H1 (cell line): ENCODE results near the gene DNAJB14. TPM values are rescaled to one million over a fixed set of nuclear protein-coding genes. Genes with fewer than 3 reads are reported as not detected.

Source experiments
- CTCF ChIA-PET: fragments of 300-600 bp; sonication (Branson Sonifier 250); formaldehyde crosslinking; loops from one replicate; lab custom pipeline; 2021; ENCODE audit not compliant: partially characterized antibody; lab: Charles Lee
- POLR2A ChIA-PET: fragments of 300-600 bp; sonication (Branson Sonifier 250); formaldehyde crosslinking; loops from one replicate; lab custom pipeline; 2021; ENCODE audit warnings: inconsistent platforms; ENCODE audit not compliant: partially characterized antibody; lab: Charles Lee
- DNase-seq, 2 experiments: peaks; one replicate each; pipeline versions ENCODE4 v3.0.0 to v3.0.0-alpha.2; 2010 to 2022; ENCODE audit warnings: low spot score in 2 of 2, low read depth in 1 of 2, mixed read lengths in 1 of 2
- FAIRE-seq: peaks from 2 replicates; lab custom pipeline; 2011; peaks lifted over from hg19 to GRCh38; lab: Jason Lieb, UNC
- H2AFZ ChIP-seq: 2 replicates; pipeline ENCODE4 v1.8.1; 2012; ENCODE audit warnings: low read length, inconsistent platforms
- H2AK5ac ChIP-seq: 2 replicates; pipeline ENCODE4 v1.6.1; 2013; ENCODE audit warnings: low read depth, low read length
- H2BK120ac ChIP-seq: replicated peaks from 2 replicates; pipeline ENCODE3; 2013; ENCODE audit warnings: low read depth, low read length, inconsistent platforms
- H2BK12ac ChIP-seq: 2 replicates; pipeline ENCODE4 v1.6.1; 2013; ENCODE audit warnings: low read depth, low read length
- H2BK15ac ChIP-seq: 2 replicates; pipeline ENCODE4 v1.6.1; 2013; ENCODE audit warnings: low read length
- H2BK20ac ChIP-seq: 2 replicates; pipeline ENCODE4 v1.6.1; 2013; ENCODE audit warnings: low read length
- H2BK5ac ChIP-seq: 2 replicates; pipeline ENCODE4 v1.6.1; 2013; ENCODE audit warnings: low read depth, low read length
- H3K14ac ChIP-seq: 2 replicates; pipeline ENCODE4 v1.6.1; 2013; ENCODE audit warnings: inconsistent platforms; ENCODE audit not compliant: insufficient read length
- H3K18ac ChIP-seq: 2 replicates; pipeline ENCODE4 v1.6.1; 2013; ENCODE audit warnings: low read length; ENCODE audit errors: extremely low read depth
- H3K23ac ChIP-seq: 2 replicates; pipeline ENCODE4 v1.6.1; 2013; ENCODE audit warnings: inconsistent platforms; ENCODE audit not compliant: insufficient read length
- H3K23me2 ChIP-seq: 2 replicates; pipeline ENCODE4 v1.6.1; 2013; ENCODE audit warnings: low read depth, low read length
- H3K27ac ChIP-seq: 2 replicates; pipeline ENCODE4 v1.6.1; 2011; ENCODE audit warnings: low read depth, low read length, inconsistent platforms
- H3K27me3 ChIP-seq, 4 experiments: replicated peaks in 1 of 4; 1 replicate in 1 of 4; 2 replicates in 3 of 4; pipeline versions ENCODE4 v1.6.1 to v1.8.1; 2011 to 2013; ENCODE audit warnings: low read length in 3 of 4, mild to moderate bottlenecking in 3 of 4, inconsistent platforms in 2 of 4, mixed read lengths in 2 of 4, moderate library complexity in 1 of 4; ENCODE audit not compliant: control insufficient read depth in 3 of 4, insufficient read depth in 3 of 4; ENCODE audit errors: extremely low read depth in 1 of 4
- H3K36me3 ChIP-seq, 4 experiments: 2 replicates each; pipeline versions ENCODE4 v1.6.1 to v1.8.1; 2011 to 2013; ENCODE audit warnings: mild to moderate bottlenecking in 4 of 4, low read length in 3 of 4, moderate library complexity in 2 of 4, control low read depth in 1 of 4, inconsistent platforms in 1 of 4; ENCODE audit not compliant: insufficient read depth in 4 of 4, control insufficient read depth in 2 of 4
- H3K4ac ChIP-seq: replicated peaks from 2 replicates; pipeline ENCODE3; 2013; ENCODE audit warnings: low read length, low read depth, mixed read lengths, inconsistent platforms; ENCODE audit not compliant: insufficient read length
- H3K4me1 ChIP-seq, 4 experiments: replicated peaks in 1 of 4; 1 replicate in 1 of 4; 2 replicates in 3 of 4; pipeline versions ENCODE4 v1.6.1 to v1.8.1; 2011 to 2013; ENCODE audit warnings: low read length in 3 of 4, inconsistent platforms in 2 of 4, mixed read lengths in 1 of 4; ENCODE audit not compliant: insufficient read depth in 4 of 4, control insufficient read depth in 3 of 4
- H3K4me2 ChIP-seq, 2 experiments: 2 replicates each; pipeline versions ENCODE4 v1.6.1 to v1.8.1; 2011 to 2013; ENCODE audit warnings: low read depth in 2 of 2, low read length in 2 of 2, control low read depth in 1 of 2, inconsistent platforms in 1 of 2, mild to moderate bottlenecking in 1 of 2; ENCODE audit not compliant: insufficient read depth in 1 of 2
- H3K4me3 ChIP-seq, 4 experiments: fragments of 200-600, 300-600 bp in 1 of 4; sonication (generic), shearing (Covaris generic), sonication (Bioruptor Twin) in 1 of 4; 2 replicates each; pipeline versions ENCODE4 v1.5.1 to v1.8.1; 2011 to 2016; ENCODE audit warnings: low read length in 4 of 4, low read depth in 3 of 4, control low read depth in 2 of 4, inconsistent platforms in 2 of 4, mild to moderate bottlenecking in 2 of 4, mixed read lengths in 1 of 4, moderate library complexity in 1 of 4; ENCODE audit not compliant: insufficient read depth in 2 of 4; ENCODE audit errors: extremely low read depth in 1 of 4
- H3K56ac ChIP-seq: replicated peaks from 2 replicates; pipeline ENCODE3; 2013; ENCODE audit warnings: low read depth, mild to moderate bottlenecking, mixed read lengths, low read length, inconsistent platforms; ENCODE audit not compliant: insufficient read length
- H3K79me1 ChIP-seq: 2 replicates; pipeline ENCODE4 v1.6.1; 2013; ENCODE audit warnings: low read depth, low read length, control low read depth
- H3K79me2 ChIP-seq, 2 experiments: 2 replicates each; pipeline versions ENCODE4 v1.6.1 to v1.8.1; 2012 to 2013; ENCODE audit warnings: low read length in 2 of 2, mild to moderate bottlenecking in 2 of 2, inconsistent platforms in 1 of 2; ENCODE audit not compliant: insufficient read depth in 2 of 2, control insufficient read depth in 1 of 2
- H3K9ac ChIP-seq, 4 experiments: replicated peaks in 1 of 4; 1 replicate in 1 of 4; 2 replicates in 3 of 4; pipeline versions ENCODE4 v1.6.1 to v1.8.1; 2011 to 2013; ENCODE audit warnings: low read depth in 3 of 4, low read length in 3 of 4, control low read depth in 2 of 4, mild to moderate bottlenecking in 2 of 4, moderate library complexity in 2 of 4, inconsistent platforms in 1 of 4; ENCODE audit errors: extremely low read depth in 1 of 4
- H3K9me3 ChIP-seq, 2 experiments: 2 replicates each; pipeline versions ENCODE4 v1.6.1 to v1.8.1; 2012 to 2013; ENCODE audit warnings: mild to moderate bottlenecking in 2 of 2, moderate library complexity in 2 of 2, control low read depth in 1 of 2, inconsistent platforms in 1 of 2, low read depth in 1 of 2, low read length in 1 of 2, mixed read lengths in 1 of 2; ENCODE audit not compliant: insufficient read depth in 2 of 2
- H4K20me1 ChIP-seq, 2 experiments: replicated peaks in 1 of 2; 2 replicates each; pipeline versions ENCODE3 to v1.8.1; 2011 to 2013; ENCODE audit warnings: inconsistent platforms in 2 of 2, low read length in 2 of 2, mild to moderate bottlenecking in 1 of 2; ENCODE audit not compliant: insufficient read depth in 2 of 2, control insufficient read depth in 1 of 2
- H4K5ac ChIP-seq: 2 replicates; pipeline ENCODE4 v1.6.1; 2013; ENCODE audit warnings: low read length, low read depth, mixed read lengths, inconsistent platforms; ENCODE audit not compliant: insufficient read length
- H4K8ac ChIP-seq: 2 replicates; pipeline ENCODE4 v1.8.0; 2013; ENCODE audit warnings: mild to moderate bottlenecking, moderate library complexity, low read length, inconsistent platforms; ENCODE audit not compliant: insufficient read depth; ENCODE audit errors: extremely low read depth
- H4K91ac ChIP-seq: replicated peaks from 2 replicates; pipeline ENCODE3; 2013; ENCODE audit warnings: low read length, mixed read lengths, inconsistent platforms; ENCODE audit not compliant: insufficient read length
- BRCA1 ChIP-seq: IDR thresholded peaks from 2 replicates; pipeline ENCODE4 v1.6.1; 2012; ENCODE audit warnings: low read depth, low read length, improper control_type of control experiment
- CEBPB ChIP-seq: IDR thresholded peaks from 2 replicates; pipeline ENCODE4 v1.6.1; 2012; ENCODE audit warnings: low read depth, low read length
- CREB1 ChIP-seq: IDR thresholded peaks from 2 replicates; pipeline ENCODE4 v1.6.1; 2012; ENCODE audit warnings: inconsistent platforms
- EGR1 ChIP-seq: IDR thresholded peaks from 2 replicates; pipeline ENCODE4 v1.6.1; 2011; ENCODE audit warnings: low read depth, low read length, borderline replicate concordance
- EP300 ChIP-seq, 2 experiments: IDR thresholded peaks; 1 replicate in 1 of 2; 2 replicates in 1 of 2; pipeline ENCODE4 v1.6.1; 2011 to 2012; ENCODE audit warnings: low read depth in 2 of 2, low read length in 2 of 2, mild to moderate bottlenecking in 2 of 2, borderline replicate concordance in 1 of 2, inconsistent platforms in 1 of 2, moderate library complexity in 1 of 2
- EZH2 ChIP-seq: fragments of 200-600 bp; sonication (generic); IDR thresholded peaks from 2 replicates; pipeline ENCODE4 v1.7.1; 2012; ENCODE audit warnings: low read depth, mild to moderate bottlenecking, moderate library complexity, low read length, inconsistent platforms; ENCODE audit not compliant: severe bottlenecking
- GTF2F1 ChIP-seq: IDR thresholded peaks from 2 replicates; pipeline ENCODE4 v1.6.1; 2012; ENCODE audit warnings: low read depth, low read length, improper control_type of control experiment, borderline replicate concordance
- KDM5A ChIP-seq: fragments of 200-600 bp; IDR thresholded peaks from 2 replicates; pipeline ENCODE4 v1.7.1; 2012; ENCODE audit warnings: mild to moderate bottlenecking, low read length, inconsistent platforms, mixed read lengths
- POLR2AphosphoS5 ChIP-seq: IDR thresholded peaks from 2 replicates; pipeline ENCODE4 v1.6.1; 2011; ENCODE audit warnings: low read depth, low read length
- POU5F1 ChIP-seq: IDR thresholded peaks from 2 replicates; pipeline ENCODE4 v1.6.1; 2011; ENCODE audit warnings: low read depth, mild to moderate bottlenecking, low read length, moderate library complexity
- SIN3A ChIP-seq, 2 experiments: IDR thresholded peaks in 1 of 2; conservative IDR thresholded peaks in 1 of 2; 2 replicates each; pipeline ENCODE4 v1.6.1; 2011 to 2012; ENCODE audit warnings: low read length in 2 of 2, improper control_type of control experiment in 1 of 2, low read depth in 1 of 2, mild to moderate bottlenecking in 1 of 2
- SP2 ChIP-seq: IDR thresholded peaks from 2 replicates; pipeline ENCODE4 v1.6.1; 2012; ENCODE audit warnings: mild to moderate bottlenecking, low read length, inconsistent platforms
- TAF7 ChIP-seq: optimal IDR thresholded peaks from 2 replicates; pipeline ENCODE3; 2011; ENCODE audit warnings: low read depth, mild to moderate bottlenecking, inconsistent platforms, low read length, moderate library complexity, borderline replicate concordance
- WGBS, 2 experiments: shearing (Covaris generic) in 1 of 2; methylation state at CpG; one replicate each; pipeline versions ENCODE4 v1.1.6 to v1.1.7; 2013 to 2015; ENCODE audit warnings: low lambda C conversion rate in 2 of 2, mixed read lengths in 2 of 2, inconsistent platforms in 1 of 2, low coverage in 1 of 2, missing lambda C conversion rate in 1 of 2; ENCODE audit not compliant: insufficient replicate concordance in 2 of 2, insufficient coverage in 1 of 2, insufficient read length in 1 of 2; ENCODE audit errors: extremely low coverage in 1 of 2, missing lambda C conversion rate in 1 of 2; 5-methylcytosine and 5-hydroxymethylcytosine counted together
- polyA plus RNA-seq, 7 experiments: library from polyadenylated mRNA; depleted of rRNA in 3 of 7; stranded (reverse) in 5 of 7; unstranded in 2 of 7; fragments of >200 nt in 5 of 7; fragments of 200-250 nt in 2 of 7; gene quantifications; 1 replicate in 5 of 7; 2 replicates in 1 of 7; 4 replicates in 1 of 7; pipeline versions ENCODE4 v1.2.1 to v1.2.3, GENCODE V29; 2011 to 2013; ENCODE audit warnings: missing spikeins in 2 of 7, mixed read lengths in 2 of 7
- total RNA-seq: library from RNA; stranded (reverse); fragmentation: NEBNext Ultra II Directional; extraction: Animal tissue kit (Norgen Biotek cat#: 25700); gene quantifications from 2 replicates; pipeline ENCODE4 v1.2.1, GENCODE V29; 2021
- TF ChIP-seq, protein P1 (sequence below): IDR thresholded peaks from 2 replicates; pipeline ENCODE4 v1.6.1; 2011; ENCODE audit warnings: low read depth, mild to moderate bottlenecking, low read length; ENCODE audit not compliant: insufficient read depth

DNAJB14 gene
- total and polyA plus RNA-seq, 2 of the 8 experiments (the other 6 are each of a cell fraction or from before 2014, with no cell fraction given) = 3.4 to 35.4 TPM

DNA sequence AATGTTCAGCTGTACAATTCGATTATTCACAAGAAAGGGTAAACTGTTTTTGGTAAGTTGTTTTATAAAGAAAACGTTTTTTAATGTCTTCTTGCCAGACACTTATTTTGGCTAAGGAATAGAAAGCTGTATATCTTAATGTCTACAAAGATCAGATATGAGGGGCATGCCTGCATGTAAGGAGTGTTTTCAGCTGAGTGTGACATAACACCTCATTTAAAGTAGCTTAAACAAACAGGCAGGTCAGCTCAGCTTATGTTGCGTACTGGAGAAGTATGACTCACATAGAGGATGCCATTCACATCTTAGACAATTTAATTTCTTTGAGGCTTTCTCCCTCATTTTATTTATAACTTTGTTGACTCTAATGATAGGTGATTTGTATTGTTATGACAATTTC lies 82.6 kb downstream of the DNAJB14 start:
- no peak overlapping the region for H3K27ac ChIP-seq
- no peak overlapping the region for H4K91ac ChIP-seq
- no peak overlapping the region for H4K5ac ChIP-seq
- H3K18ac ChIP-seq = no peak overlapping the region
- H3K27me3 ChIP-seq = no peaks in the 10 kb centered on the region
- H2AK5ac ChIP-seq = no peak overlapping the region
- ChIA-PET CTCF (interaction anchor here (0.6 to 1.2 kb wide), 2 partner anchors 8 to 25 kb away, joined by 3 read pairs; no protein-coding TSS in a partner anchor), POLR2A (no interaction called here)
- whole genome bisulfite sequencing, 2 experiments = 74% methylated on average over 3 of the region's 3 CpGs; no CpG with 5 or more reads in 1 of the 2 experiments
- H3K4me1 ChIP-seq = peaks cover 0 to 4% (median under 1%) of the 10 kb centered on the region in 4 experiments; a peak in 1 of 7 replicates
- H3K23me2 ChIP-seq = no peaks in the 10 kb centered on the region
- no peaks in the 10 kb centered on the region for H3K79me1 ChIP-seq
- no peak overlapping the region for H2BK15ac ChIP-seq
- TF ChIP-seq BRCA1 = no peak
- TF ChIP-seq TAF7 = no peak
- TF ChIP-seq EP300 (IDR thresholded peaks at IDR 0.05; ENCODE audit: borderline replicate concordance in 1 of 2, low read depth in 2 of 2, low read length in 2 of 2) = no peak
- no peak for TF ChIP-seq GTF2F1
- no peak for TF ChIP-seq CREB1
- no peak for TF ChIP-seq EZH2
- TF ChIP-seq SIN3A (conservative IDR thresholded peaks at IDR 0.05 in 1 of 2, IDR thresholded peaks at IDR 0.05 in 1 of 2; ENCODE audit: low read depth in 1 of 2, low read length in 2 of 2) = no peak
- no peak for TF ChIP-seq KDM5A
- TF ChIP-seq SP2 = no peak
- no peak for TF ChIP-seq CEBPB
- no peak for TF ChIP-seq EGR1
- TF ChIP-seq POU5F1 = no peak
- TF ChIP-seq, protein P1, sequence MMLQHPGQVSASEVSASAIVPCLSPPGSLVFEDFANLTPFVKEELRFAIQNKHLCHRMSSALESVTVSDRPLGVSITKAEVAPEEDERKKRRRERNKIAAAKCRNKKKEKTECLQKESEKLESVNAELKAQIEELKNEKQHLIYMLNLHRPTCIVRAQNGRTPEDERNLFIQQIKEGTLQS = no peak
- no peak for TF ChIP-seq POLR2AphosphoS5
- H3K4ac ChIP-seq = no peak overlapping the region
- no peaks in the 10 kb centered on the region for H3K36me3 ChIP-seq
- no peaks in the 10 kb centered on the region for H4K20me1 ChIP-seq
- H3K79me2 ChIP-seq = no peaks in the 10 kb centered on the region
- H2BK120ac ChIP-seq = no peak overlapping the region
- no peaks in the 10 kb centered on the region for H3K9me3 ChIP-seq
- H2AFZ ChIP-seq = no peak overlapping the region
- H3K56ac ChIP-seq = no peak overlapping the region
- H3K4me2 ChIP-seq = no peak overlapping the region
- no peak overlapping the region for H3K23ac ChIP-seq
- H3K9ac ChIP-seq = no peak overlapping the region
- DNase-seq (no peak), FAIRE-seq (no peak)
- H4K8ac ChIP-seq = no peak overlapping the region
- no peak overlapping the region for H2BK12ac ChIP-seq
- H3K14ac ChIP-seq = no peak overlapping the region
- H2BK20ac ChIP-seq = no peak overlapping the region
- no peak overlapping the region for H2BK5ac ChIP-seq
- H3K4me3 ChIP-seq = no peak overlapping the region
